Activated B cell treated with CpG ODN at 0.5 μM for 24 hours (primary cell): Measurements from ENCODE around the gene CELA3B. TPM values are rescaled to one million over a fixed set of nuclear protein-coding genes. Genes with fewer than 3 reads are reported as not detected.

Source experiments
- ATAC-seq: fragments of 200-7000 bp; cut with Tn5 transposase; one replicate; pipeline ENCODE4 v1.10.0; 2021; ENCODE audit warnings: low read depth, mild to moderate bottlenecking, moderate library complexity
- CTCF ChIA-PET: fragments of 350-600 bp; sonication (Branson Sonifier 250); formaldehyde crosslinking; loops from one replicate; lab custom pipeline; 2021; ENCODE audit warnings: antibody characterized with exemption; lab: Charles Lee
- POLR2A ChIA-PET: fragments of 350-600 bp; sonication (Branson Sonifier 250); formaldehyde crosslinking; loops from one replicate; lab custom pipeline; 2021; ENCODE audit warnings: antibody characterized with exemption; lab: Charles Lee
- DNase-seq: peaks from one replicate; pipeline ENCODE4 v3.0.0; 2022
- H3K27ac Mint-ChIP-seq: one replicate; pipeline ENCODE4 v1.8.0; 2020; ENCODE audit warnings: mixed read lengths
- H3K27me3 Mint-ChIP-seq: one replicate; pipeline ENCODE4 v1.8.0; 2021; ENCODE audit warnings: mixed read lengths
- H3K36me3 Mint-ChIP-seq: one replicate; pipeline ENCODE4 v1.8.0; 2021; ENCODE audit warnings: low read depth, mixed read lengths
- H3K4me1 Mint-ChIP-seq: one replicate; pipeline ENCODE4 v1.8.0; 2021; ENCODE audit warnings: mixed read lengths
- H3K4me3 Mint-ChIP-seq: one replicate; pipeline ENCODE4 v1.8.0; 2020; ENCODE audit warnings: mild to moderate bottlenecking, mixed read lengths
- H3K9me3 Mint-ChIP-seq: one replicate; pipeline ENCODE4 v1.8.0; 2020; ENCODE audit warnings: mixed read lengths
- intact Hi-C: fragments of 100-400 bp; cut with micrococcal nuclease; formaldehyde crosslinking; loops from one replicate; pipeline ENCODE4 v1.15.1; 2024
- total RNA-seq: library from RNA; stranded (reverse); gene quantifications from 2 replicates; pipeline ENCODE4 v1.2.3, GENCODE V29; 2022
- TF ChIP-seq, protein P1 (sequence below): fragments of 200-600 bp; IDR thresholded peaks from one replicate; pipeline ENCODE4 v1.8.0; 2022; ENCODE audit warnings: antibody characterized with exemption, mild to moderate bottlenecking

The CELA3B gene
- total RNA-seq, 1 donor from 2014 or later: not detected

DNA sequence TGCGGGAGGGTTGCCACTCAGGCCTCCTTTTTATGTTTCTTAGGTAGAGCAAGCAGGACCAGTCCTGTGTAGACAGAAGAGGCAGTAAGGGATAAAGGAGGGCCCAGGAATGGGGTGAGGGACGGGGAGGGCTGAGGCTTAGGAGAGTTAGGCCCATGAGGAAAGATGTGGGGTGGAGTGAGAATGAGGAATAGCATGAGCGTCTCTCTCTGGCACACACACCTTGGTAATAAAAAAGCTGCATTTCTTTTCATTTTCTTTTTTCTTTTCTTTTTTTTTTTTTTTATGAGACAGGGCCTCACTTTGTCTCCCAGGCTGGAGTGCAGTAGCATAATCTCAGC is 32.1 kb upstream of the CELA3B start:
- H3K4me3 Mint-ChIP-seq: no peak overlapping the region
- intact Hi-C loops: loop anchor here (10.0 kb wide), 1 partner anchor 80 kb away; no protein-coding TSS in a partner anchor
- ChIA-PET POLR2A (no interaction called here), CTCF (no interaction called here)
- no peaks in the 10 kb centered on the region for H3K4me1 Mint-ChIP-seq
- DNase-seq: no peak
- no peaks in the 10 kb centered on the region for H3K36me3 Mint-ChIP-seq
- no peaks in the 10 kb centered on the region for H3K9me3 Mint-ChIP-seq
- no peak overlapping the region for H3K27ac Mint-ChIP-seq
- TF ChIP-seq, protein P1, sequence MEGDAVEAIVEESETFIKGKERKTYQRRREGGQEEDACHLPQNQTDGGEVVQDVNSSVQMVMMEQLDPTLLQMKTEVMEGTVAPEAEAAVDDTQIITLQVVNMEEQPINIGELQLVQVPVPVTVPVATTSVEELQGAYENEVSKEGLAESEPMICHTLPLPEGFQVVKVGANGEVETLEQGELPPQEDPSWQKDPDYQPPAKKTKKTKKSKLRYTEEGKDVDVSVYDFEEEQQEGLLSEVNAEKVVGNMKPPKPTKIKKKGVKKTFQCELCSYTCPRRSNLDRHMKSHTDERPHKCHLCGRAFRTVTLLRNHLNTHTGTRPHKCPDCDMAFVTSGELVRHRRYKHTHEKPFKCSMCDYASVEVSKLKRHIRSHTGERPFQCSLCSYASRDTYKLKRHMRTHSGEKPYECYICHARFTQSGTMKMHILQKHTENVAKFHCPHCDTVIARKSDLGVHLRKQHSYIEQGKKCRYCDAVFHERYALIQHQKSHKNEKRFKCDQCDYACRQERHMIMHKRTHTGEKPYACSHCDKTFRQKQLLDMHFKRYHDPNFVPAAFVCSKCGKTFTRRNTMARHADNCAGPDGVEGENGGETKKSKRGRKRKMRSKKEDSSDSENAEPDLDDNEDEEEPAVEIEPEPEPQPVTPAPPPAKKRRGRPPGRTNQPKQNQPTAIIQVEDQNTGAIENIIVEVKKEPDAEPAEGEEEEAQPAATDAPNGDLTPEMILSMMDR: no peak
- peaks cover 4% of the 10 kb centered on the region for H3K27me3 Mint-ChIP-seq
- no peak for ATAC-seq

DNA sequence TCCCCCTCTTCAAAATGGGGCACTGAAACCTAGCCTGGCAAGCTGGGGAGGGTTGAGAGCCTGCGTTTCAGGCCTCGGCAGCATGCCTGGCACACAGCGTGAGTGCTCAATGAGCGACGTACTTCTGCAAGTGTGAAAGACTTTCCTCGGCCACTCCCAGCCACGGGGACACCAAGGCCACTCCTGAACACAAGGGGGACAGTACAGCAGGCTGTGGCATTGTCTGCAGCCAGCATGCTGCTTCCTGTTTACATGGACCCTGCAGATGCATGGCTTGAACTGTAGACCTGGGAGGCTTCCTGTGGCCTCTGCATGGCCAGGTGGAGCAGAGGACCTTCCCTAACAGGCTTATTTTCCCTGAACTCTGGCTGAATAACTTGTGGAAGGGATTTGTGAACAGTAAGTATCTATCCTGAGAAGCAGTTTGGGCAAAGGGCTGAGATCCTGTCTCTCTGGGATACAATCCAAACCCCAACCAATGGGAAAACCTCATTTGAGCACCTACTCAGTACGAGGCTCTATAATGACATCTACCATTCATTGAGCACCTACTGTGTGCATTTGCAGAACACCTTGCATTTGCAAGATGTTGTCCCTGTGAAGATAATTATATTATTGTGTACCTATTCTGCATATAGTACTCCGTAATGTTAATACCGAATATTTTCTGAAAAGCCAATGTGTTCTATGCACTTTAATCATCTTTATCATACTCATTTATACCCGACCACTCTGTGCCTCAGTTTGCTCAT is 29.8 kb upstream of the CELA3B start:
- Mint-ChIP-seq H3K9me3 (no peaks in the 10 kb centered on the region), H3K36me3 (no peaks in the 10 kb centered on the region), H3K27ac (no peak overlapping the region), H3K4me3 (no peak overlapping the region), H3K27me3 (no peaks in the 10 kb centered on the region), H3K4me1 (no peaks in the 10 kb centered on the region)
- TF ChIP-seq, protein P1: no peak
- DNase-seq (no peak), ATAC-seq (no peak)
- intact Hi-C loops: loop anchor here (10.0 kb wide), 1 partner anchor 82 kb away; no protein-coding TSS in a partner anchor
- CTCF ChIA-PET: no interaction called here
- POLR2A ChIA-PET: no interaction called here

DNA sequence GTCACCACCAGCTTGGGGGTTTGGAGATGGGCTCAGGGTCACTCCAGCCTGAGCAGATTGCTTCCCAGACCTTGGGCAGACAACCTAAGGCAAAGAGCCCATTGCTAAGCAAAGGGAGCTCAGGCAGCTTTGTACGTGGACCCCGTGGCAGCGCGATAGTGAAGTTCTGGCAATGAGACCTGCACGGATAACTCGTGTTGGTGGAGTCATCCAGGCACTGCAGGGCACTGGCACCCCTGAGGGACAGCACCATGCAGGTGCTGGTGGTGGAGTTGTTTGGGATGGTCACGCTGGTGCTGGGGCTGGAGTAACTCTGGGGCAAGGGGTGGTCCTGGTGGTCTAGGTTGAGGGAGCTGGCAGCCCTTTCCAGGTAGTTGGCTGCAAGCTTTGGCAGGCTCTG is 26.1 kb upstream of the CELA3B start:
- ATAC-seq: no peak
- Mint-ChIP-seq H3K9me3 (no peaks in the 10 kb centered on the region), H3K27me3 (no peaks in the 10 kb centered on the region), H3K36me3 (no peaks in the 10 kb centered on the region), H3K27ac (no peak overlapping the region), H3K4me1 (no peaks in the 10 kb centered on the region), H3K4me3 (no peak overlapping the region)
- ChIA-PET CTCF (no interaction called here), POLR2A (no interaction called here)
- TF ChIP-seq, protein P1: no peak
- DNase-seq: no peak
- intact Hi-C loops: no loop called here

DNA sequence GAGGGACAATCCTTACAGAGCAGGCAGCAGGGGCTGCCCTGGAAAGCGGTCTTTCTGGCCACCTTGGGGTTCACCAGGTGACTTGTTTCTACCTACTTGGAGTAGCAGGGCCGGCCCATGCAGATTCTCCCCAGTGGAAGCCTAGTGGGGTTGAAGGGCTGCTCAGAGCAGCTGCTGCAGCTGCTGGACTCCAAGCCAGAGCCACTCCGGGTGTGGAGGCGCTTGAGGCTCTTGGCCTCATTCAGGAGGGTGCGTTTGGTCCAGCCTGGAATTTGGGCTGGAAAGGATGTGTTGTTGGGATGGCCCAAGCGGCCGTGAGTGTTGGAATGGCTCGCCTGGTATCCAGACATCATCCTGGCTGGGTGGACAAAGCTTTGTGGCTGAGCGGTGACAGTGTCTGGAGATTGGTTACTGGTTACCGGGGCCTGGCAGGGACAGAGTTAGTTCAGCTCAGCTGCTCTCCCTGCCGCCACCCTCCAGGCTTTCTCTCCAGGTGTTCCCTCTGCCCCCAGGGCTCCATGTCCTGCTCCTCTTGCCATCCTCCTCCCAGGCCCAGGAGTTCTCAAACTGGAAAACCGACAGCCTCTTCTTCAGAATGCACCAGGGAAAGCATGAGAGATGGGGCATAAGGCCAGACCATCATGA is 25.5 kb upstream of the CELA3B start:
- Mint-ChIP-seq H3K4me3 (no peak overlapping the region), H3K27me3 (no peaks in the 10 kb centered on the region), H3K27ac (no peak overlapping the region), H3K4me1 (no peaks in the 10 kb centered on the region), H3K36me3 (no peaks in the 10 kb centered on the region), H3K9me3 (no peaks in the 10 kb centered on the region)
- CTCF ChIA-PET: no interaction called here
- intact Hi-C loops: no loop called here
- no peak for ATAC-seq
- POLR2A ChIA-PET: interaction anchor here (0.5 kb wide), 1 partner anchor 189 kb away, joined by 8 read pairs; no protein-coding TSS in a partner anchor
- no peak for DNase-seq
- TF ChIP-seq, protein P1: no peak

DNA sequence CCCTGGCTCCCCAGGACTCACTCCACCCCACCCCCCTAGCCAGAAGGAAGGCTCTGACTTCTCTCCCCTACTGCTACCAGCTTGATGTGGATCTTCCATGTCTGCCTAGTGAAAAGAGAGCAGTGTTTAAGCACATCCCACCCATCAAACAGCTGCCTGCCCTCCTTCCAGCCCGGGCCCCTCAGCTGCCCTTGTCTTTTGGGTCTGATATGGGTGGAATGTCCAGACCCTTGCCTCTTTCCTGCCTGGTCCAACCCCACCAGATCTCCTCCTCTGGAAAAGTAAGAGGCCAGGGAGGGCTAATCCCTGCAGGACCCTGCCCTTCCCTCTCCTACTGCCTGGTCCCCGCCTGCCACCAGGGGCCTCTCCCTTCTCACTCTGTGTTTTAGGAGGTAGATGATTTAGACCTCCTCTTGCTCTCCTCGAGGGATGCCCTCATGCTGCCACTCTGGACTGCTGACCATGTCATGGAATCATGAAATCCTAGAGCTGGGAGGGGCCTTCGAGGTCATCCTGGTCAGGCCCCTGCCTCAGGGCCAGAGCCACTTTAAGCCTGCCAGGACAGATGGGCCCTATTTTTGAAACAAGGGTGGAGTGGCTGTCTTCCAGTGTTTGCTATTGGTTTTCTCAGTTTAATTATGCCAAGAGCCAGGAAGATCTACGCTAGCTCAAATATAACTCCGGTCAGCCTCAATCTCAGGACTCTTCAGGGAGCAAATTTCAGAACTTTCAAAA is 23.9 kb upstream of the CELA3B start:
- H3K27ac Mint-ChIP-seq: no peak overlapping the region
- intact Hi-C loops: no loop called here
- CTCF ChIA-PET: no interaction called here

More for the DNA sequence above, 23.9 kb upstream of the CELA3B start:
- ATAC-seq (no peak), DNase-seq (no peak)
- Mint-ChIP-seq H3K9me3 (no peaks in the 10 kb centered on the region), H3K4me1 (peaks cover 7% of the 10 kb centered on the region), H3K4me3 (no peak overlapping the region), H3K36me3 (no peaks in the 10 kb centered on the region), H3K27me3 (peaks cover 5% of the 10 kb centered on the region)
- POLR2A ChIA-PET: no interaction called here
- TF ChIP-seq, protein P1: no peak
